Kidney (tissue), 14 donors: ENCODE measurements around the gene OR10H4. TPM values are rescaled to one million over a fixed set of nuclear protein-coding genes. Genes with fewer than 3 reads are reported as not detected.
"Not testable (repeated sequence)": the region's sequence is repeated elsewhere in the genome, so short reads cannot be mapped to it uniquely, and the experiment has no call there.

ENCODE experiments used
- DNase-seq, 5 donors: peaks; one replicate each; pipeline ENCODE4 v3.0.0-alpha.2; 2013 to 2020
- FAIRE-seq: peaks from 2 replicates; lab custom pipeline; 2012; peaks lifted over from hg19 to GRCh38; lab: Jason Lieb, UNC
- H3K27ac ChIP-seq, 2 donors: one replicate each; pipeline ENCODE4 v1.7.0; 2013; ENCODE audit warnings: low read depth in 2 of 2, low read length in 2 of 2, inconsistent platforms in 1 of 2
- H3K27me3 ChIP-seq: one replicate; pipeline ENCODE4 v1.7.1; 2013; ENCODE audit warnings: low read length, inconsistent platforms; ENCODE audit not compliant: control insufficient read depth, insufficient read depth
- H3K36me3 ChIP-seq, 3 donors: one replicate each; pipeline versions ENCODE4 v1.7.0 to v1.7.1; 2013; ENCODE audit warnings: low read length in 3 of 3, control low read depth in 1 of 3, inconsistent platforms in 1 of 3; ENCODE audit not compliant: insufficient read depth in 3 of 3, control insufficient read depth in 2 of 3
- H3K4me1 ChIP-seq, 3 donors: one replicate each; pipeline versions ENCODE4 v1.7.0 to v1.7.1; 2013; ENCODE audit warnings: low read length in 3 of 3, inconsistent platforms in 1 of 3, low read depth in 1 of 3; ENCODE audit not compliant: control insufficient read depth in 2 of 3, insufficient read depth in 2 of 3
- H3K4me3 ChIP-seq, 3 donors: one replicate each; pipeline versions ENCODE4 v1.7.0 to v1.8.1; 2013; ENCODE audit warnings: low read length in 3 of 3, control low read depth in 1 of 3, inconsistent platforms in 1 of 3
- H3K9ac ChIP-seq, 3 donors: one replicate each; pipeline versions ENCODE4 v1.7.0 to v1.7.1; 2013; ENCODE audit warnings: low read length in 3 of 3, control low read depth in 1 of 3, inconsistent platforms in 1 of 3
- H3K9me3 ChIP-seq, 3 donors: one replicate each; pipeline versions ENCODE4 v1.7.0 to v1.7.1; 2013; ENCODE audit warnings: low read length in 3 of 3, control low read depth in 1 of 3, inconsistent platforms in 1 of 3; ENCODE audit not compliant: control insufficient read depth in 2 of 3, insufficient read depth in 1 of 3
- intact Hi-C: fragments of 100-400 bp; cut with DNase I; formaldehyde crosslinking; loops from one replicate; pipeline ENCODE4 v1.11.1; 2022
- polyA plus RNA-seq: library from polyadenylated mRNA; stranded (reverse); fragments of 350-450 nt; fragmentation: Illumina TruSeq; extraction: RNeasy Lipid Tissue Mini Kit (QIAGEN cat#74804); gene quantifications from one replicate; pipeline ENCODE4 v1.2.3, GENCODE V29; 2014; ENCODE audit warnings: low read depth, low replicate concordance; ENCODE audit not compliant: insufficient read depth
- total RNA-seq: library from RNA; stranded (reverse); fragmentation: NEBNext Ultra II Directional; extraction: Animal tissue kit (Norgen Biotek cat#: 25700); gene quantifications from one replicate; pipeline ENCODE4 v1.2.1, GENCODE V29; 2021
- TF ChIP-seq, protein P1 (sequence below): IDR thresholded peaks from 3 replicates; pipeline ENCODE4 v1.5.1; 2012; ENCODE audit warnings: mild to moderate bottlenecking, moderate library complexity, borderline replicate concordance; ENCODE audit not compliant: insufficient read depth; ENCODE audit errors: extremely low read depth
- donor health status: control.
- donor health status: control.
- donor health status: control.
- donor health status: control.
- donor health status: control.
- donor health status: DM: yes; HTN: yes; CAD: no.
- donor health status: Normal renal cell carcinoma (clear cell type).

OR10H4 gene
- total and polyA plus RNA-seq, 2 donors from 2014 or later, result not detected

DNA sequence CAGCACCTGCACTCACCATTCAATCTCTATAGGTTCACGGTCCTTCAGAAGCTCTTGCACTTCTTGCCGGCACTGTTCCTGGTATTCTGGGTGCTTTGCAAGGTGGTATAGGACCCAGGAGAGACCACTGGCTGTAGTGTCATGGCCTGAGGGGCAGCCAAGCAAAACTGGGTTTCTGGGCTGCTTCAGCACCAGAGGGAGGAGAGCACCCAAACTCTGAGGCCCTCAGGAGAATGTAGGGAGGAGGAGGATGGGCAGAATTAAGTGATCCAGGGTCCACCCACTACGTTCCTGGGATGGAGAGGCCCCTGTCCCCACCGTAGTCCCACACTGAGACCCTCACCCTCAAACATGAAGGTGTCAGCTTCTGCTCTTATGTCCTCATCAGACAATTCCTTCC is 26.8 kb upstream of the OR10H4 start:
- Histone ChIP-seq H3K36me3 (no peaks in the 10 kb centered on the region), H3K4me3 (no peak overlapping the region), H3K9me3 (no peaks in the 10 kb centered on the region), H3K27ac (no peak overlapping the region), H3K4me1 (no peaks in the 10 kb centered on the region), H3K9ac (no peak overlapping the region), H3K27me3 (no peaks in the 10 kb centered on the region)
- TF ChIP-seq, protein P1, sequence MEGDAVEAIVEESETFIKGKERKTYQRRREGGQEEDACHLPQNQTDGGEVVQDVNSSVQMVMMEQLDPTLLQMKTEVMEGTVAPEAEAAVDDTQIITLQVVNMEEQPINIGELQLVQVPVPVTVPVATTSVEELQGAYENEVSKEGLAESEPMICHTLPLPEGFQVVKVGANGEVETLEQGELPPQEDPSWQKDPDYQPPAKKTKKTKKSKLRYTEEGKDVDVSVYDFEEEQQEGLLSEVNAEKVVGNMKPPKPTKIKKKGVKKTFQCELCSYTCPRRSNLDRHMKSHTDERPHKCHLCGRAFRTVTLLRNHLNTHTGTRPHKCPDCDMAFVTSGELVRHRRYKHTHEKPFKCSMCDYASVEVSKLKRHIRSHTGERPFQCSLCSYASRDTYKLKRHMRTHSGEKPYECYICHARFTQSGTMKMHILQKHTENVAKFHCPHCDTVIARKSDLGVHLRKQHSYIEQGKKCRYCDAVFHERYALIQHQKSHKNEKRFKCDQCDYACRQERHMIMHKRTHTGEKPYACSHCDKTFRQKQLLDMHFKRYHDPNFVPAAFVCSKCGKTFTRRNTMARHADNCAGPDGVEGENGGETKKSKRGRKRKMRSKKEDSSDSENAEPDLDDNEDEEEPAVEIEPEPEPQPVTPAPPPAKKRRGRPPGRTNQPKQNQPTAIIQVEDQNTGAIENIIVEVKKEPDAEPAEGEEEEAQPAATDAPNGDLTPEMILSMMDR, result no peak
- DNase-seq, result no peak
- intact Hi-C loops, result no loop called here
- FAIRE-seq, result no peak

GRCh38 chr19:15923702-15924101 is 25.1 kb upstream of the OR10H4 start:
- no peak for DNase-seq
- intact Hi-C loops, result no loop called here
- Histone ChIP-seq H3K36me3 (no peaks in the 10 kb centered on the region), H3K4me3 (no peak overlapping the region), H3K27me3 (no peaks in the 10 kb centered on the region), H3K9ac (no peak overlapping the region), H3K27ac (no peak overlapping the region), H3K4me1 (no peaks in the 10 kb centered on the region), H3K9me3 (no peaks in the 10 kb centered on the region)
- TF ChIP-seq, protein P1, result no peak
- no peak for FAIRE-seq

DNA sequence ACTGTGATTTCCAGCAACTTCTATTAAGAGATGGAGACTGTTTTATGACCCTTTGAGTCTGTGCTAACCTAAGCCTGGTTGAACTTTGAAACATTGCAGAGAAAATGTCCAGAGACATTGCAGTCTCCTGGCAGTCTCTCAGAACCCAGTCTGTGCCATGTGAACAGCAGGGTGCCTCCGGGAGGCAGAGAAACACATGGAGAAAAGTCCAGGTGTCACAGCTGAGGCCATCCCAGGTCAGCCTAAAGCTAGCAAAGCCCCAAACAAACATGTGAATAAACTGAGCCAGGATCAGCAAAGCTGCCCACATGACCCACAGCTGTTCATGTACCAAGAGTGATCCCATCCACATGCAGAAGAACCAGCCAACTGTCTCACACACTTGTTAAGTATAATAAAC is 22.3 kb upstream of the OR10H4 start:
- intact Hi-C loops, result no loop called here
- DNase-seq, result no peak
- TF ChIP-seq, protein P1, result no peak

GRCh38 chr19:15928321-15928720 is 20.5 kb upstream of the OR10H4 start:
- TF ChIP-seq, protein P1, result no peak
- no peak overlapping the region for H3K27ac ChIP-seq
- DNase-seq, result no peak
- no peak for FAIRE-seq
- no peak overlapping the region for H3K4me3 ChIP-seq
- peaks cover 9% of the 10 kb centered on the region for H3K27me3 ChIP-seq
- no peaks in the 10 kb centered on the region for H3K9me3 ChIP-seq
- no peak overlapping the region for H3K9ac ChIP-seq
- no peaks in the 10 kb centered on the region for H3K4me1 ChIP-seq
- H3K36me3 ChIP-seq, result no peaks in the 10 kb centered on the region
- intact Hi-C loops, result no loop called here

More for the DNA sequence above, 22.3 kb upstream of the OR10H4 start:
- Histone ChIP-seq H3K4me3 (no peak overlapping the region), H3K9ac (no peak overlapping the region), H3K27ac (no peak overlapping the region), H3K27me3 (peaks cover 9% of the 10 kb centered on the region), H3K36me3 (no peaks in the 10 kb centered on the region), H3K9me3 (no peaks in the 10 kb centered on the region), H3K4me1 (no peaks in the 10 kb centered on the region)
- no peak for FAIRE-seq

DNA sequence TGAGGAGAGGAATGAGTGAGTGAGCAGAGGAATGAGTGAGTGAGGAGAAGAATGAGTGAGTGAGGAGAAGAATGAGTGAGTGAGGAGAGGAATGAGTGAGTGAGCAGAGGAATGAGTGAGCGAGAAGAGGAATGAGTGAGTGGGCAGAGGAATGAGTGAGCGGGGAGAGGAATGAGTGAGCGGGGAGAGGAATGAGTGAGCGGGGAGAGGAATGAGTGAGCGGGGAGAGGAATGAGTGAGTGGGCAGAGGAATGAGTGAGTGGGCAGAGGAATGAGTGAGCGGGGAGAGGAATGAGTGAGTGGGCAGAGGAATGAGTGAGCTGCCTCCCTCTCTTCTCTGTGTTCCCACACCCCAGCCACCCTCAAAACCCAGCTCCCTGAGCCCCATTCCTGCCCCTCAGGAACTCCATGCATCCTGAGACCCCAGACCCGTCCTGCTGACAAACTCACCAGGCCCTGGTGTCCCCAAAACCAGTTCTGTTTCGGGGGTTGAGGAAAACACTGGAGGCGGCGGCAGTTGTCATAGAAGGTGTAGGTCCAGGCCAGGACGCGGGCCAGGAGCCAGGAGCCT is 15.0 kb upstream of the OR10H4 start:
- H3K27ac ChIP-seq, result peak overlapping the region in 1 of 2 donors; percentile 69
- FAIRE-seq, H3K4me3 ChIP-seq, H3K36me3 ChIP-seq, H3K9ac ChIP-seq, H3K4me1 ChIP-seq, intact Hi-C loops, H3K9me3 ChIP-seq, DNase-seq: not testable (repeated sequence)
- peaks cover 13% of the 10 kb centered on the region for H3K27me3 ChIP-seq
